HG02884 (cell line): Measurements from ENCODE around the gene CAVIN3.

Source experiments
- ATAC-seq: cut with Tn5 transposase; IDR thresholded peaks from one replicate; pipeline ENCODE4 v1.9.1; 2021; ENCODE audit warnings: mild to moderate bottlenecking, moderate library complexity; ENCODE audit not compliant: unreplicated experiment

CAVIN3 gene

DNA sequence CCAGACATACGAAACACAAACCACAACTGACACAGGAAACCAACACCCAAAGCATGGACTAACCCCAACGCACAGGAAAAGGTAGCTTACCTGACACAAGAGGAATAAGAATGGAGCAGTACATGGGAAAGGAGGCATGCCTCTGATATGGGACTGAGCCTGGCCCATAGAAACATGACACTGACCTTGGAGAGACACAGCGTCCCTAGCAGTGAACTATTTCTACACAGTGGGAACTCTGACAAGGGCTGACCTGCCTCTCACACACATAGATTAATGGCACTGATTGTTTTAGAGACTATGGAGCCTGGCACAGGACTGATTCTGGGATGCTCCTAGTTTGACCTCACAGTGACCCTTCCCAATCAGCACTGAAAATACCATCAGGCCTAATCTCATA is 48.7 kb downstream of the CAVIN3 start:
- ATAC-seq, result no peak

GRCh38 chr11:6270584-6271246 is 49.6 kb downstream of the CAVIN3 start:
- ATAC-seq, result no peak

DNA sequence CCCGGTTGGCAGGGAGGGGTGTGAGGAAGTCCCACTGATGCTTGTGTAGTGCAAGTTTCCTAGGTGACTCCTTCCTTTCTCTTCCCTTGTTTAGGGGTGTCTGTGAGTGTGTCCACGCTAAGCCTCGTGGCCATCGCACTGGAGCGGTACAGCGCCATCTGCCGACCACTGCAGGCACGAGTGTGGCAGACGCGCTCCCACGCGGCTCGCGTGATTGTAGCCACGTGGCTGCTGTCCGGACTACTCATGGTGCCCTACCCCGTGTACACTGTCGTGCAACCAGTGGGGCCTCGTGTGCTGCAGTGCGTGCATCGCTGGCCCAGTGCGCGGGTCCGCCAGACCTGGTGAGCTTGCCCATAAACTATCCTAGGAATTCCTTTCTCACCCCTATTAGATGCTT is 50.3 kb downstream of the CAVIN3 start:
- ATAC-seq, result no peak
